Neural progenitor cell (in vitro differentiated cells): ENCODE measurements around the gene MYO1B.

Experiments used
- CTCF ChIP-seq: fragments of 200-600 bp; sonication (generic); IDR thresholded peaks from 2 replicates; pipeline ENCODE4 v1.5.1; 2017; ENCODE audit warnings: antibody characterized with exemption, mild to moderate bottlenecking
- EZH2 ChIP-seq: fragments of 200-600 bp; sonication (generic); IDR thresholded peaks from 2 replicates; pipeline ENCODE4 v1.6.1; 2017; ENCODE audit warnings: antibody characterized with exemption, mild to moderate bottlenecking, moderate library complexity
- EZH2phosphoT487 ChIP-seq: fragments of 200-600 bp; sonication (generic); IDR thresholded peaks from 2 replicates; pipeline ENCODE4 v1.6.1; 2017; ENCODE audit warnings: antibody characterized with exemption

- TF ChIP-seq CTCF (no peak), EZH2 (no peak), EZH2phosphoT487 (no peak)
Measured at GRCh38 chr2:191250986-191251385, 5.8 kb downstream of the MYO1B start.
